ENCODE data around the gene PCED1B.

Gene PCED1B

DNA sequence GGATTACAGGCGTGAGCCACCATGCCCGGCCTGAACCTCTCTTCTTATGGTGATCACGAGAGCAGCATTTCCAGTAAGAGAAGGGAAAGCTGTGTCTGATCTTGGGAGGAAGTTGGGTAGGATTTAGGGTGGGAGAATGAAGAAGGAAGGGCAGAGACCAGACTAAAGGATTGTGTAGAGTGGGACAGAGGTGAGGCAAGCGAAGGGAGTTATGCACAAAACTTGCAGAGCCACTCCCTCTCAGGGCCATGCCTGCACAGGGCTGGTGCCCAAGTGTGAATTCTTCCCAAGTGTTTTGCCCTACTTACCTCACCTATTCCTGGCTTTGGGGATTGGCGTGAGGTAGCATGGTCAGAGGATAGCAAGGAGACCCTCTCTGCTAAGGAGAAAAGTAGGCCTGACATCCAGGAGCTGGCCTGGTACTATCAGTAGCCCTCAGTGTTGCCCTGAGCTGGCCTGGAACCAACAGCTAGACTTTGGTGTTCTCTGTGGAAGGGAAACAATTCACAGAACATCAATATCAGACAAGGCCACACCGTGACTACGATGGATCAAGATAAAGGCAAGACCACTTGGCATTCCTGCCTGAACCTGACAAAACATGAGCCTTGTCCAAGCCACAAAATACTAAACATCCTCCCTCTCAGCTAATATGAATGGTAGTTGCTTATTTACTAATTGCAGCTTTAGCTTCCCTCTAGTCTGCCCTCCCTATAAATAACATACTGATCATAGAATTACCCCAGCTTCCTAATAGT is 201.3 kb downstream of the PCED1B start:
- TF ChIP-seq CREB5 (CRISPR knock-in tag; IDR thresholded peaks at IDR 0.05; ENCODE audit: low read depth) (no peak), RARB (CRISPR knock-in tag; IDR thresholded peaks at IDR 0.05) (no peak), ZC3H10 (CRISPR knock-in tag; IDR thresholded peaks at IDR 0.05) (no peak), BACH2 (CRISPR knock-in tag; IDR thresholded peaks at IDR 0.05; ENCODE audit: borderline replicate concordance) (no peak)

DNA sequence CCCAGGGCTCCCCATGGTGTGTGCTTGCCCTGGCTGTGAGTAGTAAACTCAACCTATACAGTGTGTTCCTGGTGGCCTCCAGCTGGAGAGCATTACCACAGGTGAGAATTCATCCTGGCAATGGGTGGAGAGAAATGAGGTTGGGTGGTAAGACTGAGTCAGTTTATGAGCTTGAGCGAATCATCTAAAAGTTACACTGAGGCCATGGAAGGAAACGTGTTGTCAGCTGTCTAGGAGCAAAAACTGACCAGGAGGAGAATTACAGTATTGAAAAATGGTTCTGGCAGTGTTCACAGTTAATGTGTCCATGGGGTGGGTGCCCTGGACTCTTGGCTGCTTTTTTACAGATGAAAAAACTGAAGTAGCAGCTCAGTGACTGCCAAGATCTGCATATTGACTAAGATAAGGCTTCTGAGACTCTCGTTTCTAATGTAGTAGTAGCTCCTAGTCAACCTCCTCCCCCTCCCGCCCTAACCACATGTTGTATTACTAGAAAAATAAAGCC is 202.3 kb downstream of the PCED1B start:
- ATAC-seq, result no peak
- no peak for TF ChIP-seq PPARA (CRISPR knock-in tag; IDR thresholded peaks at IDR 0.05; ENCODE audit: borderline replicate concordance)
- TF ChIP-seq OSR1 (CRISPR knock-in tag; IDR thresholded peaks at IDR 0.05), result no peak
- no peak for TF ChIP-seq TOX (CRISPR knock-in tag; IDR thresholded peaks at IDR 0.05; ENCODE audit: borderline replicate concordance)
- no peak for TF ChIP-seq RARB (CRISPR knock-in tag; IDR thresholded peaks at IDR 0.05)
- no peak for TF ChIP-seq ISL1 (CRISPR knock-in tag; IDR thresholded peaks at IDR 0.05)
- TF ChIP-seq, protein P1, sequence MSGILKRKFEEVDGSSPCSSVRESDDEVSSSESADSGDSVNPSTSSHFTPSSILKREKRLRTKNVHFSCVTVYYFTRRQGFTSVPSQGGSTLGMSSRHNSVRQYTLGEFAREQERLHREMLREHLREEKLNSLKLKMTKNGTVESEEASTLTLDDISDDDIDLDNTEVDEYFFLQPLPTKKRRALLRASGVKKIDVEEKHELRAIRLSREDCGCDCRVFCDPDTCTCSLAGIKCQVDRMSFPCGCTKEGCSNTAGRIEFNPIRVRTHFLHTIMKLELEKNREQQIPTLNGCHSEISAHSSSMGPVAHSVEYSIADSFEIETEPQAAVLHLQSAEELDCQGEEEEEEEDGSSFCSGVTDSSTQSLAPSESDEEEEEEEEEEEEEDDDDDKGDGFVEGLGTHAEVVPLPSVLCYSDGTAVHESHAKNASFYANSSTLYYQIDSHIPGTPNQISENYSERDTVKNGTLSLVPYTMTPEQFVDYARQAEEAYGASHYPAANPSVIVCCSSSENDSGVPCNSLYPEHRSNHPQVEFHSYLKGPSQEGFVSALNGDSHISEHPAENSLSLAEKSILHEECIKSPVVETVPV (CRISPR knock-in tag; IDR thresholded peaks at IDR 0.05), result no peak
- no peak for TF ChIP-seq ESRRG (CRISPR knock-in tag; IDR thresholded peaks at IDR 0.05)
- no peak for TF ChIP-seq ARNTL (CRISPR knock-in tag; IDR thresholded peaks at IDR 0.05; ENCODE audit: borderline replicate concordance, low read depth)
- TF ChIP-seq ZC3H10 (CRISPR knock-in tag; IDR thresholded peaks at IDR 0.05), result no peak

More for the DNA sequence above, 201.3 kb downstream of the PCED1B start:
- no peak for ATAC-seq

GRCh38 chr12:47282206-47282605 is 202.8 kb downstream of the PCED1B start:
- ATAC-seq, result no peak
- TF ChIP-seq, protein P2, sequence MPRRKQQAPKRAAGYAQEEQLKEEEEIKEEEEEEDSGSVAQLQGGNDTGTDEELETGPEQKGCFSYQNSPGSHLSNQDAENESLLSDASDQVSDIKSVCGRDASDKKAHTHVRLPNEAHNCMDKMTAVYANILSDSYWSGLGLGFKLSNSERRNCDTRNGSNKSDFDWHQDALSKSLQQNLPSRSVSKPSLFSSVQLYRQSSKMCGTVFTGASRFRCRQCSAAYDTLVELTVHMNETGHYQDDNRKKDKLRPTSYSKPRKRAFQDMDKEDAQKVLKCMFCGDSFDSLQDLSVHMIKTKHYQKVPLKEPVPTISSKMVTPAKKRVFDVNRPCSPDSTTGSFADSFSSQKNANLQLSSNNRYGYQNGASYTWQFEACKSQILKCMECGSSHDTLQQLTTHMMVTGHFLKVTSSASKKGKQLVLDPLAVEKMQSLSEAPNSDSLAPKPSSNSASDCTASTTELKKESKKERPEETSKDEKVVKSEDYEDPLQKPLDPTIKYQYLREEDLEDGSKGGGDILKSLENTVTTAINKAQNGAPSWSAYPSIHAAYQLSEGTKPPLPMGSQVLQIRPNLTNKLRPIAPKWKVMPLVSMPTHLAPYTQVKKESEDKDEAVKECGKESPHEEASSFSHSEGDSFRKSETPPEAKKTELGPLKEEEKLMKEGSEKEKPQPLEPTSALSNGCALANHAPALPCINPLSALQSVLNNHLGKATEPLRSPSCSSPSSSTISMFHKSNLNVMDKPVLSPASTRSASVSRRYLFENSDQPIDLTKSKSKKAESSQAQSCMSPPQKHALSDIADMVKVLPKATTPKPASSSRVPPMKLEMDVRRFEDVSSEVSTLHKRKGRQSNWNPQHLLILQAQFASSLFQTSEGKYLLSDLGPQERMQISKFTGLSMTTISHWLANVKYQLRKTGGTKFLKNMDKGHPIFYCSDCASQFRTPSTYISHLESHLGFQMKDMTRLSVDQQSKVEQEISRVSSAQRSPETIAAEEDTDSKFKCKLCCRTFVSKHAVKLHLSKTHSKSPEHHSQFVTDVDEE (CRISPR knock-in tag; IDR thresholded peaks at IDR 0.05), result no peak
- TF ChIP-seq SNAI2 (CRISPR knock-in tag; IDR thresholded peaks at IDR 0.05), result no peak
- no peak for TF ChIP-seq ZFP3 (CRISPR knock-in tag; IDR thresholded peaks at IDR 0.05)
- no peak for TF ChIP-seq ZFP30 (CRISPR knock-in tag; IDR thresholded peaks at IDR 0.05)
- TF ChIP-seq POU6F1 (CRISPR knock-in tag; IDR thresholded peaks at IDR 0.05; ENCODE audit: borderline replicate concordance, low read depth), result no peak
- TF ChIP-seq TCF4 (CRISPR knock-in tag; IDR thresholded peaks at IDR 0.05; ENCODE audit: borderline replicate concordance), result no peak
- TF ChIP-seq CREB5 (CRISPR knock-in tag; IDR thresholded peaks at IDR 0.05; ENCODE audit: low read depth), result no peak
- no peak for TF ChIP-seq ZNF565 (CRISPR knock-in tag; conservative IDR thresholded peaks at IDR 0.05; ENCODE audit: low read depth)
- TF ChIP-seq ZNF8 (CRISPR knock-in tag; IDR thresholded peaks at IDR 0.05), result no peak
- no peak for TF ChIP-seq GLIS3 (CRISPR knock-in tag; IDR thresholded peaks at IDR 0.05)
- TF ChIP-seq ISL1 (CRISPR knock-in tag; IDR thresholded peaks at IDR 0.05), result no peak
- TF ChIP-seq PPARA (CRISPR knock-in tag; IDR thresholded peaks at IDR 0.05; ENCODE audit: borderline replicate concordance), result no peak
- TF ChIP-seq, protein P1 (CRISPR knock-in tag; IDR thresholded peaks at IDR 0.05), result no peak
- TF ChIP-seq OSR1 (CRISPR knock-in tag; IDR thresholded peaks at IDR 0.05), result no peak
- TF ChIP-seq ESRRG (CRISPR knock-in tag; IDR thresholded peaks at IDR 0.05), result no peak
- TF ChIP-seq ZC3H10 (CRISPR knock-in tag; IDR thresholded peaks at IDR 0.05), result no peak
- TF ChIP-seq, protein P3, sequence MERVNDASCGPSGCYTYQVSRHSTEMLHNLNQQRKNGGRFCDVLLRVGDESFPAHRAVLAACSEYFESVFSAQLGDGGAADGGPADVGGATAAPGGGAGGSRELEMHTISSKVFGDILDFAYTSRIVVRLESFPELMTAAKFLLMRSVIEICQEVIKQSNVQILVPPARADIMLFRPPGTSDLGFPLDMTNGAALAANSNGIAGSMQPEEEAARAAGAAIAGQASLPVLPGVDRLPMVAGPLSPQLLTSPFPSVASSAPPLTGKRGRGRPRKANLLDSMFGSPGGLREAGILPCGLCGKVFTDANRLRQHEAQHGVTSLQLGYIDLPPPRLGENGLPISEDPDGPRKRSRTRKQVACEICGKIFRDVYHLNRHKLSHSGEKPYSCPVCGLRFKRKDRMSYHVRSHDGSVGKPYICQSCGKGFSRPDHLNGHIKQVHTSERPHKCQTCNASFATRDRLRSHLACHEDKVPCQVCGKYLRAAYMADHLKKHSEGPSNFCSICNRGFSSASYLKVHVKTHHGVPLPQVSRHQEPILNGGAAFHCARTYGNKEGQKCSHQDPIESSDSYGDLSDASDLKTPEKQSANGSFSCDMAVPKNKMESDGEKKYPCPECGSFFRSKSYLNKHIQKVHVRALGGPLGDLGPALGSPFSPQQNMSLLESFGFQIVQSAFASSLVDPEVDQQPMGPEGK (CRISPR knock-in tag; IDR thresholded peaks at IDR 0.05; ENCODE audit: borderline replicate concordance), result no peak
- TF ChIP-seq RARB (CRISPR knock-in tag; IDR thresholded peaks at IDR 0.05), result no peak
- TF ChIP-seq ARNTL (CRISPR knock-in tag; IDR thresholded peaks at IDR 0.05; ENCODE audit: borderline replicate concordance, low read depth), result no peak
